GOT3 (cell line): ENCODE data around the gene BUB3.

Experiments used
- DNase-seq: peaks from one replicate; lab custom pipeline; 2025; ENCODE audit warnings: mixed read lengths; lab: John Stamatoyannopoulos, UW

Gene BUB3

GRCh38 chr10:123154092-123154710 is at the start of gene BUB3:
BUB3 (plus strand) TSS chr10:123154402; CDS start chr10:123154918, 516 bp downstream.
- peak; percentile 92 for DNase-seq

- DNase-seq: no peak
These were observed 44.7 kb upstream of the BUB3 start for GRCh38 chr10:123109466-123109865.

GRCh38 chr10:123117644-123118417 is 36.4 kb upstream of the BUB3 start:
- DNase-seq: no peak

- DNase-seq: no peak
These were observed 35.1 kb upstream of the BUB3 start for GRCh38 chr10:123119081-123119480.

GRCh38 chr10:123126246-123126645 is 28.0 kb upstream of the BUB3 start:
- DNase-seq: no peak

- DNase-seq: no peak
These were observed 24.5 kb upstream of the BUB3 start for GRCh38 chr10:123129618-123130271.

GRCh38 chr10:123132576-123133477 is 21.4 kb upstream of the BUB3 start:
- peak; percentile 34 for DNase-seq

- no peak for DNase-seq
These were observed 20.5 kb upstream of the BUB3 start for GRCh38 chr10:123133541-123134342.

- no peak for DNase-seq
These were observed 19.8 kb upstream of the BUB3 start for GRCh38 chr10:123134343-123134914.

GRCh38 chr10:123134915-123135414 is 19.2 kb upstream of the BUB3 start:
- no peak for DNase-seq

GRCh38 chr10:123135415-123136141 is 18.6 kb upstream of the BUB3 start, which contains the start of gene HMX3:
HMX3 (plus strand) TSS chr10:123135970; CDS start chr10:123136051, 81 bp downstream.
- DNase-seq: no peak

- no peak for DNase-seq
These were observed 17.9 kb upstream of the BUB3 start for GRCh38 chr10:123136221-123136805.

GRCh38 chr10:123136806-123137642 is 17.2 kb upstream of the BUB3 start:
- DNase-seq: no peak

GRCh38 chr10:123139165-123139520 is 15.1 kb upstream of the BUB3 start:
- no peak for DNase-seq

GRCh38 chr10:123139521-123140163 is 14.6 kb upstream of the BUB3 start:
- DNase-seq: no peak

- no peak for DNase-seq
These were observed 13.8 kb upstream of the BUB3 start for GRCh38 chr10:123140164-123140982.

GRCh38 chr10:123140983-123141390 is 13.2 kb upstream of the BUB3 start:
- no peak for DNase-seq
